HG02588 (cell line): Measurements from ENCODE around the gene M6PR.
A peak's percentile ranks its signal among the peaks of the same experiment; 100 is the strongest.
"Not testable (repeated sequence)": the region's sequence is repeated elsewhere in the genome, so short reads cannot be mapped to it uniquely, and the experiment has no call there.

Experiments
- ATAC-seq: cut with Tn5 transposase; IDR thresholded peaks from one replicate; pipeline ENCODE4 v1.9.1; 2021; ENCODE audit warnings: mild to moderate bottlenecking, moderate library complexity; ENCODE audit not compliant: unreplicated experiment

The M6PR gene

DNA sequence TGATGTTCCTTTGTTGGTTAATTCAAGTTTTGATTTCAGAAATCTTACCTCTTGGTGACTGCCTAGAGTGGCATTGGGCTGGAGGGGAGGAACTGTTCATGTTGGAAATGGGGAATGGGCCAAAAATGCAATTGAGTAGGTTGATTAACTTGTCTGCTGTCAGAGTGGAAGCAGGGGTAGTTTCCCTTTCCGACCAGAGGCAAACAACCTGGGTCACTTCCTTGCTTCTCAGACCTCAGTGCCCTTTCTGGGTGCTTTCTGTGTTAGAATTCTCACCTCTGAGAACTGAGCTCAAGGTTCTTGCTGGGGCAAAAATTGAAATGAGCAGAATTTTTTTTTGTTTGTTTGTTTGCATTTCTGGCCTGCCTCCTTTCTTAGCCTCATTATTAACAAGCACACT is 2.3 kb upstream of the M6PR start:
- ATAC-seq = no peak

DNA sequence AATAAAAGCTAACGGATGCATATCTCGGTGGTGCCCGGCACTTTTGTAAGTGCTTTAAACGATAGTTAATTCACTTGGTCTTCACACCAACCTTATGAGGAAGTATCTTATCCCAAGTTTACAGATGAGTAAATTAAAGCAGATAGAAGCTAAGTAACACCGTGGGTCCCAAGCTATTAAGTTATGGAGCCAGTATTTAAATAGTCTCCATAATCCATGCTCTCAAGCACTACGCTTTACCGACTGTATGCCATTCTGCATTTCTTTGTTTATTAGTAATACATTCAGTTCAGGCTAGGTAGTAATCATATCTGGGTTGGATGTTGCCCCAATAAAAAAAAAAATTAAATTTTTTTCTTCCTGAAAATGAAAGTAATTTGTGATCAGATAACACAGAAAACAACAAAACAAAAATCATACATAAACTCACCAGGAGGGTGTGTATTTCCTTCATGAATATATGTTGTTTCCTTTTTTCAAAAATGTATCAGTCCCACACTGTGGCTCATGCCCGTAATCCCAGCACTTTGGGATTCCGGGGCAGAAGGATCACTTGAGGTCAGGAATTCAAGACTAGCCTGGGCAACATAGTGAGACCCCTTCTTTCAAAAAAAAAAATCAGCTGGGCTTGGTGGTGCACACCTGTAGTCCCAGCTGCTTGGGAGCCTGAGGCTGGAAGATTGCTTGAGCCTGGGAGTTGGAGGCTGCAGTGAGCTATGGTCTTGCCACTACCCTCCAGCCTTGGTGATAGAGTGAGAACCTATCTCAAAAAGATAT is 1.4 kb upstream of the M6PR start:
- ATAC-seq = no peak

DNA sequence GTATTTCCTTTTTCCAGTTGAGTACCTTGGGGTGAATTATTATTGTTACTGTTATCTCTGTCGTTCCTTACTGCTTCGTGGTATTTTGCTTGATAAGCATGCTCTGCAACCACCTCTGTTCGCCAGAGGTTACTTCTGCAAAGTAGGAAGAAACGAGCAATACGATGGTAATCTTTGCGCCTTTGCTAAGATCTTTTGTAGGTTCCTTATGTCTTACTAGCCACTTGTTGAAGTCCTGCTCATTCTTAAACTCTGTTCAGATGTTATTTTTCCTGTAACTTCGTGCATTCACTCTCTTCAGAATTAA is 729 bp upstream of the M6PR start:
- no peak for ATAC-seq

DNA sequence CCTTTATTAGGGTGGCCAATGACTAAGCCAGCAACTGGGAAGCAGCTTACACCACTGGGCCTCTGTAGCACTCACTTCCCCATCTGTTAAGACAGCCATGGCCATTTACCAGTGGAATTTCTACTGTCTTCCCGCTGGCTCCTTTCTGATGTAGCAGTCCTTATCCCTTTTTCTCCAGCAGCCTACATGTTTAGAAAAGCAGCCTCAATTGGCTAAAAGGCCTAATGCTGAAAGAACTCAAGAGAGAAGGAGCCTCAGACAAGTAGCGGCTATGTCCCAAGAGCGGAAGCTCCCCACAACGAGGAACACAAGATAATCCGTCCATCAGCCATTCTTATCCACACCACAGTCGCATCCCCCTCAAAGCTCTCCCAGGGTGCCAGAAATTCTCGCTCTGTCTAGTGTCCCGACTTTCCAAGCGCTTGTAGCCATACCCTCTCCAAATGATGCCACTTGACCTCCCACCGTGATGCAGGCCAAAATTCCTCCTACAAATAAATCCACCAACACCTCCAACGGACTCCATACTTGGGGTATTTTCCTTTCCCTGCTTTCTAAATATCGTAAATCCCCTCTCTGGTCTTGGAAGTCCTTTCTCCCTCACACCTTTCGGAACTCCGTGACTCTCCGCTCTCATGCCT is 624 bp downstream of the M6PR start:
- no peak for ATAC-seq

DNA sequence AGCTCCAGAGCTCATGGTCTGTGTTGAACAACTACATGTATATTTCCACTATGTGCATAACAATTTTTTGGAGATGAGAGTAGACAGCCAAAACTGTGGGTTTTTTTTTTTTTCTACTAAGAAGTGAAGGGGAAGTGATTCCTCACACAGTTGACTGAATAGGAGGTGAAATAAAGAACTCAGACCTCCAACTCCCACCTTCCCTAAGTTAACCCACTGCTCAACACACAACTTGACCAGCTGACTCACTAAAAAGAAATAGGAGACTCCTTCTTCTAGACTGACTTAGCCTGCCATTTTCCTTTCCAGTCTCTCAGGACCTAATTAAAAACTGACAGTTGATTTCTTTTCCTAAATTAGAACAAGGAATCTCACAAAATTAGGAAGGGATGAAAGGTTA is 1.7 kb downstream of the M6PR start:
- no peak for ATAC-seq

DNA sequence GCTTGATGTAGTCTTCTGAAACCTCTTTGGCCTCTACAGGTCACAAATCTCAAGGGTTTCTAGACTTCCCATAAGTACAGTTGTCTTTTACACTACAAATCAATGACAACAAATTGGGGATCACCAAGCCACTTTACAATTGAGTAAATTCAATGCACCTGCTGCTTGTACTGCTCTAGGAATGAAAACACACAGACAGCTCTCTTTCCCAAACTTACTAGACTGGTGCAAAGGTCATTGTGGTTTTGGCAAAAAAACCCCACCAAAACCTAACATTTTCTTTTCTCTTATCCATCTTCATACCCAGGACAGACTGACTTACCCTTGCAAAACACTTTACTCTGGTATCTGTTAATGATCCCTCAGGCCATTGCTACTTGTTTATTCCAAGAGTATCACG is 2.7 kb downstream of the M6PR start:
- no peak for ATAC-seq

DNA sequence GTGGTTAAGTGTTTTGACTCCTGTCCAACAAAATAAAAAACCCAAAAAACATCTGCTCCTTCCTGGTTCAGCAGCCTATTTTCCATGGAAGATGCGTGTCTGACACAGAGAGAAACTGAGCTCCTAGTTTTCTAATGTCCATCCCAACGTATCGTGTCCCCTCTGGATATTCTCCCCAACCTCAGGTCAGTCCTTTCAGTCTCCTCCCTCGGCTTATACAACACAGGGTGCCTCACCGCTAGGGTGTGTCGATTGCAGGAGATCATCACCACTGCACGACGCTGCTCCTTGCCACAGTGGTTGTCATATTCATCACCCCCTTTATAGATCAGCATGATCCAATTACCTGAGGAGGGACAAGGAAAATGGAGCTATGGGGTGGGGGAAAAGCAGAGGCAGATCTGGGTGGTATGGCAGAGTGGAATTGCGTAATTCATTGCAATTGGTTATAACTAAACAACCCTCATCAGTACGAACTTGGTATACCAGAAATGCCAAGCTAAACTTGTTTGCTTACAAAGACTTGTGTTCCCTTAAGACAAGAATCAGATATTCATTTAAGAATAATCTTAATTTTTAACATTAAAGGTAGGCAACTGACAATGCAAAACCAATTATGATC is 5.8 kb downstream of the M6PR start:
- ATAC-seq = no peak

DNA sequence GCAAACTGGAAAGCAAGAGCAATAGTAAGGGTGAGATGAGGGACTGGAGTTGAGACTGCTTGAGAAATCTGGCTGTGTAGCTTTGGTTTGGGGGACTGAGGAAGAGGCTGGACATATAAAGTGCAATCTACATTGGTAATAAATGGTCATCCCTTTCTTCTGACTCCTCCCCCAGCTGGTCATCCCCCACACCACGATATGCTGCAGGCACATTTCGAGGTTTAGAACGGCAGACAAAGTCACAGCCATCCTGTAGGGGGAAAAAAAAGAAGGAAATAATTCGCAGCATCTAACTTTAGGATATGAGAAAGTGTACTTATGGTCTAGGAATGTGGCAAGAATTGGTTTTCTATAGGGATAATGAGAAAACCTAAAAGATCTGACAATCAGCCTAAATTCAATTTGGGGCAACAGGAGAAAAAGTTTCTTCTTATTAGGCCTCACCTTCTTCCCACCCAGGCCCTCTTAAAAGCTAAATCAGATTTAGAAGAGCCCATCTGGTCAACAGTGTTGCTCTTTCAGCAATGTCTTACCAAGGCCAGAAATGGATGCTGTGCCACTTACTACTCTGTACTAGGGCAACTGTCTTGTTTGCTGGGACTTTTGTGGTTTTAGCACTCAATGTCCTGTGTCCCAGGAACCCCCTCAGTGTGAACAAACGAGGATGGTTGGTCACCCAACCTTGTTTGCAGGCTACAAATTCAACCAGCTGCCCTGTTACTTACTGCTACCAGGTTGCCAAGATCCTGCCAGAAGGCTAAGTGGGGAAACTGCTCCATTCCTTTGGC is 7.6 kb downstream of the M6PR start:
- no peak for ATAC-seq

DNA sequence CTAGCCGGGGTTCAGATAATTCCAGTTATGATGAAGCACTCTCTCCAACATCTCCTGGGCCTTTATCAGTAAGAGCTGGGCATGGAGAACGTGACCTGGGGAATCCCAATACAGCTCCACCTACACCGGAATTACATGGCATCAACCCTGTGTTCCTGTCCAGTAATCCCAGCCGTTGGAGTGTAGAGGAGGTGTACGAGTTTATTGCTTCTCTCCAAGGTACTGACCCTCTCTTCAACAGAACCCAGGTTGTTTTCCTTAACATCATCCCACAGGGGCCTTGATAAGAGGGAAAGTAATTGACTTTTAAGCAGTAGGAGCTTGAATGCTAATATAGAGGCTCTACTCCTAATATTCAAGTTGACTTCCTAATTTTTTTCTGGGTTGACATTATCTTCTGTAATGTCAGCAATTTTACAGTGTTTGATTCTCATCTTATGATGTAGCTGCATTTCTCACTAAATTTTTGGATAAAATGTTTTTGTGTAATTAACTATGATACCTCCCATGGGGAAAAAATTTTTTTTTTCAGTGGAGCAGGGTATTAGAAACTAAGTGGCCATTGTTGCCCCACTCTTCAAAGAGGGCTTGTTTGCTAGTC is 11.5 kb downstream of the M6PR start:
- ATAC-seq = not testable (repeated sequence)

DNA sequence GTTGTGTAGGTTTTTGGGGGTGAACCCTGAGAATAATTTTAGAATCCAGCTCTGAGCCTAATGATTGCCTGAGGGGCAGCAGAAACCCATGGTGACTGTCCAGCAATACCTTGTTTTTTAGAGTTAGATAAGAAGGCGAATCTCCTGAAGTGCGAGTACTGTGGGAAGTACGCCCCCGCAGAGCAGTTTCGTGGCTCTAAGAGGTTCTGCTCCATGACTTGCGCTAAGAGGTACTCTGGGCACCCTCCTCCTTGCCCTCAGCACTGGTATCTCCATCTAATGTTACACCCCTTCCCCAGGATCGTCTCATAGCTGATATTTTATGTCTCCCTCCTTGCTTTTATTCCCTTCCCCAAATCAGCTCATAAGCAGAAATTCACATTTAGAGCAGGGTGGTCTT is 12.7 kb downstream of the M6PR start:
- ATAC-seq = no peak

DNA sequence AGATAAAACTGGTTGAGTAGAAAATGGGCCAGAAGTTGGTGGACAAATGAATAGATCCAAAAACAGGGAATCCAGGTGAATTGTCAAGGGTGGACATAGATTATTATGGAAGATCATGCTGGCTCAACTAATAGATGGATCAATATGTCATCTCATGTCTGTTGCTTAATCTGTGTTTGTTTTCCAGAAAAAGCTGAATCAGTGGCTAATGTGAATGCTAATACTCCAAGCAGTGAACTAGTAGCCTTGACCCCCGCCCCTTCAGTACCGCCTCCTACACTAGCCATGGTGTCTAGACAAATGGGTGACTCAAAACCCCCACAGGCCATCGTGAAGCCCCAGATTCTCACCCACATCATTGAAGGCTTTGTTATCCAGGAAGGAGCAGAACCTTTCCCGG is 15.4 kb downstream of the M6PR start:
- ATAC-seq = not testable (repeated sequence)

DNA sequence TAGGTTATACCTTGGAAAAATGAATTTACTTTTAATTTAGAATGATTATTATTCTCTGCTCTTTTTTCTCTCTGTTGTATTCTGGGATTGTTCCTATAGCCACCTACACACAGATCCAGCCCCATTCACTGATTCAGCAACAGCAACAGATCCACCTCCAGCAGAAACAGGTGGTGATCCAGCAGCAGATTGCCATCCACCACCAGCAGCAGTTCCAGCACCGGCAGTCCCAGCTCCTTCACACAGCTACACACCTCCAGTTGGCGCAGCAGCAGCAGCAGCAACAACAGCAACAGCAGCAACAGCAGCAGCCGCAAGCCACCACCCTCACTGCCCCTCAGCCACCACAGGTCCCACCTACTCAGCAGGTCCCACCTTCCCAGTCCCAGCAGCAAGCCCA is 17.0 kb downstream of the M6PR start:
- not testable (repeated sequence) for ATAC-seq

DNA sequence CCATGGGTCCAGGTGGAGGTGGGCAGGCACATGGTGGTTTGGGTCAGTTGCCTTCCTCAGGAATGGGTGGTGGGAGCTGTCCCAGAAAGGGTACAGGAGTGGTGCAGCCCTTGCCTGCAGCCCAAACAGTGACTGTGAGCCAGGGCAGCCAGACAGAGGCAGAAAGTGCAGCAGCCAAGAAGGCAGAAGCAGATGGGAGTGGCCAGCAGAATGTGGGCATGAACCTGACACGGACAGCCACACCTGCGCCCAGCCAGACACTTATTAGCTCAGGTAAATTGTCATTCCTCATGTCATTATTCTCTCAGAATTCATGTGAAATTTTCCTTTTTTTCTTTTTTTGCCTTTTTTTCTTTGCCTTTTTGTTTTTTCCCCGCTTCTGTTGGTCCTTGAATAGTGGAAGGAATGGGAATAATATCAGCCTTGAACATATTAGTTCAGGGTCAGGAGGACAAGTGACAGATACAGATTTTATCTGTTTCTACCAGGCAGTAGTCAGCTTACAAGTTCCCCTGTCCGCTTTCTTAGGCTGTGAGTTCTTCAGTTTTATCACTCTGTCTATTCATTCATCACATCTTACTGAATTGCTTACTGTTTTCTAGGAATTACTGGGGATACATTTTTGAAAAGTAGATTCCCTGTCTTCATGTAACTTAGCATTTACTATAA is 18.7 kb downstream of the M6PR start:
- ATAC-seq = not testable (repeated sequence)

DNA sequence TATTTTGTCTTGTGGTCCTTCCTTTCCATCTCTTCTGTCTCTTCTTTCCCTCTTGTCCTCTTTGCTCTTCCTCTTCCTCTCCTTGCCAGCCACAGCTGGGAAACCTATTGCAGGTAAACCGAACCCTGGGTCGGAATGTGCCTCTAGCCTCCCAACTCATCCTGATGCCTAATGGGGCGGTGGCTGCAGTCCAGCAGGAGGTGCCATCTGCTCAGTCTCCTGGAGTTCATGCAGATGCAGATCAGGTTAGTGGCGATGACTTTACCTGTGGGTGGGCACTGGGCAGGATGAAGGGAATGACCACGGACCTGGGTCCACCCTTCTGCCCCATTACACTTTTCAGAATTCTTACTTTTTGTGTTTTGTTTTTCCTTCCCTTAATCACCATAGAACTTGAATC is 26.9 kb downstream of the M6PR start:
- no peak for ATAC-seq

DNA sequence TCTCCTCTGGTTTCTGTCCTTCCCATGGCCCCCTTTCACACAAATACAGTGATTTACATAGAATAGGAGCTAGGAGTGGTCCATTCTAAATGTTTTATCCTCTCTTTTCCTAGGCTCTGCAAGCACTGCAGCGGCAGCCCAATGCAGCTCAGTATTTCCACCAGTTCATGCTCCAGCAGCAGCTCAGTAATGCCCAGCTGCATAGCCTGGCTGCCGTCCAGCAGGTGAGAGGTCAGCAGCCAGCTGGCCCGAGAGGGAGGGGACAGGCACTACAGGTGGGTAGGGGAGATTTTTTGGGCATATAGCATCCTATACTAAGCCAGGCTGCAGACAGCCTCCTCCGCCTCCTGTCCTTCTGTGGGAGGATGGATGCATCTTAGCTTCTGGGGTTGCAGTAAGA is 29.8 kb downstream of the M6PR start:
- ATAC-seq = not testable (repeated sequence)

DNA sequence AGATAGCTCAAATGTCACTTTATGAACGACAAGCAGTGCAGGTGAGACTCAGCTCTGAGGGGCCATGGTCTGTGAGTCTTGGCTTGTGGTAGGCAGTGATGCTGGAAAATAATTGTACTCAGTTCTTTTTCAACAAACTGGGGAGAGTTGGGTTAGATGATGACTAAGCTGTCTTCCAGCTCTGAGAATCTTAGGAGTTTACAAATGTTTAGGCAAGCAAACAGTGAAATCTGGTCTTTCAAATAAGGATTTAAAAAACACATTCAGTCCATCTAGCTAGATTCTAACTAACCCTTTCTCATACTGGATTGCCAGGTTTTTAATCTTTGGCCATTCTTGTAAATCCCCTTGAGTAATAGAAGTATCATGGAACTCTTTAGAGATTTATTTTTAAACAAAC is 31.7 kb downstream of the M6PR start:
- ATAC-seq = no peak

DNA sequence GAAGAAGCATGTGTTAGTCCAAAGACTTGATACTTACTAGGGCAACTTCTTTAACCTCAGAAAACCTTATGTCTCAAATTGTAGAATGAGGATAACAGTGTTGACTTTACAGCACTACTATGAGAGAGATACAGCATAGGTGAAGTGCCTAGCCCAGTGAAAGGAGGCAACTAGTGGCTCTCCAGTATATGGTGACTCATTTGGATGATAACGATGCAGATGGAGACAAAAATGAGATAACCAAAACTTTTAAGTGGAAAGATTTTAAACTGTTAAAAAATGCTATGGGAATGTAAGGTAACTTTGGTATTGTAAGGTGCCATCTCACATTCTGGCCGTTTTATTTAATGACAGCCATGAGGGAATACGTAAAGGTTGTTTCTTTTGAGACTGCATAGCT is 32.4 kb downstream of the M6PR start:
- no peak for ATAC-seq

DNA sequence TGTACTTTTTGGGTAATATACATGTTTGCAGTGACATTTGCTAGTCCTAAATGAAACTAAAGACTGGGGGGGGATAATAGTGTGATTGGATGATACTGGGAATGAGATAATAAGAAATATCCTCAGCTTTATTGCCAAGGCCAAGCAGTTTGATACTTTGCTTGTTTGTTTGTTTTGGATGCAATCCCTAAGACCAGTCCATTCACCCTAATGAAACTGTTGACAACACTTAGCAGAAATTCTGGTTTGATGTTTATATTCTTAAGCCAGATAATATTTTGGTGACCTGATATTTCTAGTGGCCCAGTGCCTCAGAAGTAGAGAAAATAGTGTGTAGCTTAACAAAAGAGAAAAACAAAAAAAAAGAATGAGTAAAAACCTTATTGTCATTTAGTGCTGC is 33.3 kb downstream of the M6PR start:
- ATAC-seq = no peak

DNA sequence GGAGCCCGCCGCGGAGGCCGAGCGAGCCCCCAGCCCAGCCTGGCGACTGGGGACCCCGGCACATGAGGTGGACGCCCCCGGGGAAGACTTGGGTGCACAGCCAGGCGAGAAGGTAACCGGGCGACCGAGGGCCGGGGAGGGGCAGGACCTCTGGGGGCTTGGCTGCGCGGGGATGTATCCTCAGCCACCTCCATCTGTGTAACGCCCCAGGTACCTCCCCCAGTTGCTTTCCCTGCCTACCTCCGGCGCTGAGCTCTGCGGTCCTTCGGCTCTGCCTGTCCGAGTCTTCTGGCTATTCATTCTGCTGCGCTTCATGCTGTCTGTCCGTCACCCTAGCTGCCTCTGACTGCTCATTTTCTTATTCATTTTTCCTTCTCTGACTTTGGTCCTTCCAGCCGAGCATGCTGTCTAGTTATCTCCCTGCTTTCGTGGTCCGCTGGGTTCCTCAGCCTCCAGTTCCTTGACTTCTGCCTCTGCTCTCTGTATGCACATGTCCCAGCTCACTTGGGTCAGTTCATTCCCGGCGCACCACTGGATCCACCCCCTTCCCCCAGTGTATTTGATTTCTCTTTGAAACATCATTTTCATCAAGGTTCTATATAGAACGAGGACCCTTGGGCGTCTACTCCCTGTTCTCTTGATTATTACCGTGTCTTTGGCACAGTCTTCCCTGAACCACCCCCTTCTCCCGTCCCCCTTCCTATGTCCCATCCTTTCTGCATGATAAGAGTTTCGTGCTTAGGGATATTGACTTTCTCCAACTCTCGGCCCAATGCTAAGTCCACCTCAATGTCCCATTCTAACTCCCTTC is 34.5 kb downstream of the M6PR start:
- peak; percentile 79 for ATAC-seq
